Esophagus muscularis mucosa (tissue), 3 donors: ENCODE results near the gene MARCHF2.

Source experiments
- POLR2A ChIP-seq: fragments of 450-650 bp; IDR thresholded peaks from one replicate; pipeline ENCODE4 v1.6.1; 2017; ENCODE audit warnings: antibody characterized with exemption, moderate library complexity, mild to moderate bottlenecking, low read depth
- POLR2AphosphoS5 ChIP-seq, 2 donors: sonication (generic); formaldehyde crosslinking; IDR thresholded peaks; one replicate each; pipeline ENCODE4 v1.6.1; 2017; ENCODE audit warnings: antibody characterized with exemption in 2 of 2
- TF ChIP-seq, protein P1 (sequence below), 3 experiments: fragments of 200-600 bp in 2 of 3; fragments of 450-650 bp in 1 of 3; sonication (generic) in 2 of 3; IDR thresholded peaks; one replicate each; pipeline ENCODE4 v1.5.1; 2017 to 2019; ENCODE audit warnings: antibody characterized with exemption in 3 of 3, mild to moderate bottlenecking in 2 of 3, moderate library complexity in 1 of 3

DNA sequence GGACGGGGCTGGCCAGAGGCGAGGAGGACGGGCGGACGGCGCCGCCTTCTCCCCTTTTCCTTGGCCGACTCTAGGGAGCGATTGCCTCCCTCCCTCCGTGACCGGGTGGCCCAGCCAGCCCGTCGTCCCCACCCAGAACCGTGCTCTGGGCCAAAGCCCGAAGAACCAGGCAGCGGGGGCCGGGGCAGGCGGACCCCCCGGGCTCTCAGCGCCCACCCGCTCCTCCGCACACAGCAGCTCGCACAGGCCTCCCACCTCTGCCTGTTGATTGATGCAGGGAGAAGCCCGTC is 9.3 kb upstream of the MARCHF2 start:
- TF ChIP-seq POLR2AphosphoS5 (IDR thresholded peaks at IDR 0.05) (no peak), POLR2A (no peak)
- TF ChIP-seq, protein P1, sequence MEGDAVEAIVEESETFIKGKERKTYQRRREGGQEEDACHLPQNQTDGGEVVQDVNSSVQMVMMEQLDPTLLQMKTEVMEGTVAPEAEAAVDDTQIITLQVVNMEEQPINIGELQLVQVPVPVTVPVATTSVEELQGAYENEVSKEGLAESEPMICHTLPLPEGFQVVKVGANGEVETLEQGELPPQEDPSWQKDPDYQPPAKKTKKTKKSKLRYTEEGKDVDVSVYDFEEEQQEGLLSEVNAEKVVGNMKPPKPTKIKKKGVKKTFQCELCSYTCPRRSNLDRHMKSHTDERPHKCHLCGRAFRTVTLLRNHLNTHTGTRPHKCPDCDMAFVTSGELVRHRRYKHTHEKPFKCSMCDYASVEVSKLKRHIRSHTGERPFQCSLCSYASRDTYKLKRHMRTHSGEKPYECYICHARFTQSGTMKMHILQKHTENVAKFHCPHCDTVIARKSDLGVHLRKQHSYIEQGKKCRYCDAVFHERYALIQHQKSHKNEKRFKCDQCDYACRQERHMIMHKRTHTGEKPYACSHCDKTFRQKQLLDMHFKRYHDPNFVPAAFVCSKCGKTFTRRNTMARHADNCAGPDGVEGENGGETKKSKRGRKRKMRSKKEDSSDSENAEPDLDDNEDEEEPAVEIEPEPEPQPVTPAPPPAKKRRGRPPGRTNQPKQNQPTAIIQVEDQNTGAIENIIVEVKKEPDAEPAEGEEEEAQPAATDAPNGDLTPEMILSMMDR (IDR thresholded peaks at IDR 0.05): no peak
